HG03108 (cell line): ENCODE data around the gene PCNX3.

Source experiments
- ATAC-seq: cut with Tn5 transposase; IDR thresholded peaks from one replicate; pipeline ENCODE4 v1.9.1; 2021; ENCODE audit warnings: moderate library complexity; ENCODE audit not compliant: unreplicated experiment

Gene PCNX3

DNA sequence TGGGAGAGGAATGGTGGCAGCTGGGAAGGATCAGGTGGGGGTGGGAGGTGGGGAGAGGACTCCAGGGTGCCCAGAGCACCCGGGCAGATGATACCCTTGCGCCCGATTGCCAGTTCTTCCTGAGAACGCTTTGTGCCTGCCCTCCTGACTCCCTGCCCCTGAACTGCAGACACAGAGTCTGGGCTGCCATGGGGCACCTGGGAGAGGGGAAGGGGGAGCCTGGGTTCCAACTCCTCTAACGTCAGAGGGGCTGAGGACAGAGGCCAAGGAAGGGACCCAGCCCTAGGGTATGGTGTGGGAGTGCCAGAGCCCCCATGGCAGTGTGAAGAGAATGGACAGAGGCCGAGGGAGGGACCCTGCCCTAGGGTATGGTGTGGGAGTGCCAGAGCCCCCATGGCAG, 19.1 kb upstream of the PCNX3 start:
- ATAC-seq: no peak

DNA sequence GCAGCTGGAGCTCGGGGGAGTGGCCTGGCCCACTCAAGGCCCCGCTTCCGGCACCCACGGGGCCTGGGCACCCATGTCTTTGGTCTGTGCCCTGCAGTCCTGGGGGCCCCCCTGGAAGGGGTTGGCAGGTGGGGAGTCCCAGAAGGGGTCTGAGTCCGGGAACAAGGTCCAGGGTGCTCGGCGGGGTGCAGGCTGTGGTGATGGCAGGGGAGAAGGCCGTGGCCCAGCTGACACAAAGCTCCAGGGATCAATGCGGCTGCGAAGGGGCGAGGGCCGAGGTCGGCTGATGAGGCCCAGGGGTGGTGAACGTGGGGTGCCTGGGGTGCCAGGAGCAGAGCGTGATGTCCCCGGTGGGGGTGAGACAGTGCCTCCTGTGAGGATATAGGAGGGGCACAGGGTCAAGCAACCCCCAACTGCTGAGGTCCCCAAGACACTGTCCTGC, 17.3 kb upstream of the PCNX3 start:
- no peak for ATAC-seq

DNA sequence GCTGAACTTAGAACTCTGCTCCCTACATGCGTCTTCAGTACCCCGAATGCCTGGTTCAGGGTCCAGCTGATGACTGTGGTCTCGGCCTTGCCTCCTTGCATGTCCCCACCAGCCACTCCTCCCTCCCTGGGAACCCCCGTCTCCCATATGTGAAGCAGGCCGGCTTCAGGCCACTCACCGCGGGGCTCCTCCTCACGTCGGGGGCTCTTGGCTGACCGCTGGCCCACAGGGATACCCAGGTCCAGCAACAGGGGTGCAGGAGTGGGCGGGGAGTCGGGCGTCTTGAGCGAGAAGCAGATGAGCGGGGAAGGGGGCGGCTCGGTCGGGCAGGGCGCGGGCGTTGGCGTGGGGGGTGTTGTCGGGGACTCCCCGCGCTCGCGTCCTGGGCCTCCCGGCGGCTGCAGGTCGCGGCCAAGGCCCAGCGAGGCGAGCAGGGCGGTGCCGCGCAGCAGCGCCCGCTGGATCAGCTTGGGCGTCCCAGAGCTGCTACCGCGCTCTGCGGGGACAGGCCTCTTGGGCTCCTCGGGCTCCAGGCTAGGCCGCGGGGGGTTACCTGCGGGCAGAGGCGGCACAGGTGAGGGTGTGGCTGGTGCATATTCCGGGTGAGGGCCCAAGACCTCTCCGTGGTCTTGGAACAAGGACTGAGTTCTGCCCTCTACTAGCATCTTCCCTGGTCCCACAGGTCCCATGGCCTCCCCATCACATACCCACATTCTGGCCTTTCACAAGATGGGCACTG, 16.2 kb upstream of the PCNX3 start:
- ATAC-seq: no peak

DNA sequence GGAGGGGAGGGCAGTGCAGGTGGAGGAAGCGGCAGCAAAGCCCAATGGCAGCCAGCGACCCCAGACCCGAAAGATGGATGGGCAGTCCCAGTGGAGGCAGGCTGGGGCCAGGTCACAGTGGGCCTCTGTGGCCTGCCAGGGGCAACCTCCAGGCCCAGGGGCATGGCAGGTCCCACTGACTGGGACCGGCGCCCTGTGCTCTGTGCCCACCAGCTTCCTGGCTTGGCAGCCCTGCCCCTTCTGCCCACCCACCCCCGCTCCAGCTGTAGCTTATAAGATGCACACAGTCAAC, 15.7 kb upstream of the PCNX3 start:
- ATAC-seq: no peak

DNA sequence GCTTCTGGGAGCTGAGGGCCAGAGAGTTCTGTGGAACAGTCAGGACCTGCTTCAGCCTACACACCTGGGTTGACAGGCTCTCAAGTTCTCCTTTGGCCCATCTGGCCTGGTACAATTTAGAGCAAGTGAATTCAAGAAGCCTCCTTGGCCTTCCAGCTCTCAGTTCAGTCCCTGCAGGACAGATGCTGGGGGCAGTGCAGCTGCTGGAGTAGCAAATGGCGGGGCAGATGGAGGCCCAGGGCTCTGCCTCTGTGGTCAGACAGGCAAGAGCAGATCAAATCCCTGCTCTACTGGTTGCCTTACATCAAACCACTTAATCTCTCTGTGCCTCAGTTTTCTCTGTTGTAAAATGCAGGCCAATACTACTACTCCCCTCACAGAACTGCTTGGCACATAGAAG, 11.3 kb upstream of the PCNX3 start:
- no peak for ATAC-seq

DNA sequence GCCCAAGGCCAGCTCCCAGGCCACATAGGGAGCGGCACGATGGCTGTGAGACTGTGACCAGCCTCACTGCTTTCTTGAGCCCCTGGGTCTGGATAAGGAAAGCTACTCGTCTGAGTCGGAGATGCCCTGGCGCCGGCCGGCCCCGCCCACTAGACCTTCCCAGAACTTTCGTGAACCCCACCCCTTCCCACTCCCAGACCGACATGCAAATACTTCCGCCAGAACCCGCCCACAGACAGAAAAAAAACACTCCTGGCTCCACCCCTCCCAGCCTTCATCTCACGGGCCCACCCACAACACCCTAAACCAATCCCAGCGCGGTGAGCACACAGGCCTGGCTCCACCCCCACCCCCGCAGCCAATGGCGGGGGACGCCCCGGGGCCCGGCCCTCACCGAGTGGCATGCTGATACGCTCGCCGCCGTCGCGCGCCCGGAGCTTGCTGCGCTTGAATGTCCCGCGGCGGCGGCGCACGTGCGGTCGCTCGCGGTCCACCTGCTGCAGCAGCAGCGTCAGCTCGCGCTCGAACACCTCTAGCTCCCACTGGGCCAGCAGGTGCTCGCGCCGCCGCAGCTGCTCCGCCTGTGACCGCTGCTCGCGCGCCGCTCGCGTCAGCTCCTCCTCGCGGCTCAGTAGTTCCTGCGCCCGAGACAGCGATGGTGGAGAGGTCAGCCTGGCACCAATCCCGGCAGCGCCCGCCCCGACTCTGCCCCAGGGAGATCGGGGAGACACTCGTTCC, 8.5 kb upstream of the PCNX3 start:
- ATAC-seq: no peak

DNA sequence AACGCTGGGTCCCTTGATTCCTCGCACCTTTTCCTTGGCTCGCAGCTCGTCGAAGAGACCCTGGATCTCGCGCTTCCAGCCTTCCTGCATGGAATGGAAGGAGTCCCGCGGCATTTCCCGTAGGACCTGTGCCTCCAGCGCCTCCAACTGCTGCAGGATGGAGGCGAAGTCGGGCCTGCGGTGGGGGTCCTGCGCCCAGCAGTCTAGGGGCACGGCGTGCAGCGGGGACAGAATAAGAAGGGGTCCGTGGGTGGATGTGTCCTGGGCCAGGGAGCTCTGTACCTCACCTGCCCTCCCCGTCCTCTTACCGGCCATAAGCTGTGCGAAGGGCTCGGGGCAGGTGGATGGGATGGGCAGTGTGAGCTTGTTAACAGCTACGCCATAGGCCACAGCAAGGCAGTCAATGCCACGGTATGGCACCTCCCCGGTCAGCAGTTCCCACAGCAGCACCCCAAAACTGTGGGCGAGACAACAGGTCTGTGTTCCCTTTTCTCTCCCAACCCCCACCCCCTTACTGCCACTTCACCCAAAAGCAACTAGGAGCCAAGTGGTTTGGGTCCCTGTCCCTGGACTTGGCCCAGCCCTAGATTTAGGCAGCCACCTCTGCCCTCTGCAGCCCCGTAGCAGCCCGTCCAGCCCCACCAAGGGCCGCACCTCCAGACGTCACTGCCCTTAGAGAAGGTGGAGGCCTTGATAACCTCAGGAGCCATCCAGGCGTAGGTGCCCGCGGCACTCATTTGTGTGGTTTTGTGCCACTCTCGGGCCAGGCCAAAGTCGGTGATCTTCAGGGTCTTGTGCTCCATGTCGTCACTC, 7.8 kb upstream of the PCNX3 start:
- ATAC-seq: no peak

DNA sequence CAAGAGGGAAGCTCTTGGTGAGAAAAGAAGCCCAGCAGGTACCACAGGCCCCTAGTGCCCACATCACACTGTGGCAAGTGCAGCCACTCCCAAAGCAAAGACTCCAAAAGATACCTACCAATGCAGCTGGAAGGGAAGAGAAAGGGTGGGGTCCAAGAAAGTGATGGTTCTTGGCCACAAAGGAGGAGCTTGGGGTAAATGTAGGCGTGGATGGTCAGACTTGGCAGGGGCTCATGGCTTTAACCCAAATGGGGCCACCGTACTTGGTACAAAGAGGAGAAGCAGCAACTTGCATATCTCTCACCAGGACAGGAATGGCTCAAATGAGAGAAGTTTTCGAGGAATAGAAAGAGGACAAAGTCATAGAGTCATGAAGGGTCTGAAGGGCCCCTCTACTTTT, 6.3 kb upstream of the PCNX3 start:
- ATAC-seq: no peak

DNA sequence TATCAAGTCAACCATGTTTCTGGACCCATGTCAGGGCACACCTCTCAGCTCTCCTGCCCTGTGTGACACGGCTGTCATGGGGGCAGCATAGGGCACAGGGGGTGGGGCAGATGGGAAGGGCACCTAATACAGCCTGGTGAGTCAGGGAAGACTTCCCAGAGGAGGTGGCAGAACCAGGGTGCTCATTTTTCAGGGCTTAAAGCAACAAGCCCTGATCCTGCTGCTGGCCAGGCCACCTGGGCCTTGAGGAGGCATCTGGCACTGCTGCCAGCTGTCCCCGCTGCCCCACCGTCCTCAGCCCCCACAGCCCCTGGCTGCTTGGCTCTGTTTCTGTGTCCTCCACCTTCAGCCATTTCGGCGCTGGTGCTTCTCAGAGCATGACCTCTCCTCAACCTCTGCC, 5.9 kb upstream of the PCNX3 start:
- no peak for ATAC-seq

DNA sequence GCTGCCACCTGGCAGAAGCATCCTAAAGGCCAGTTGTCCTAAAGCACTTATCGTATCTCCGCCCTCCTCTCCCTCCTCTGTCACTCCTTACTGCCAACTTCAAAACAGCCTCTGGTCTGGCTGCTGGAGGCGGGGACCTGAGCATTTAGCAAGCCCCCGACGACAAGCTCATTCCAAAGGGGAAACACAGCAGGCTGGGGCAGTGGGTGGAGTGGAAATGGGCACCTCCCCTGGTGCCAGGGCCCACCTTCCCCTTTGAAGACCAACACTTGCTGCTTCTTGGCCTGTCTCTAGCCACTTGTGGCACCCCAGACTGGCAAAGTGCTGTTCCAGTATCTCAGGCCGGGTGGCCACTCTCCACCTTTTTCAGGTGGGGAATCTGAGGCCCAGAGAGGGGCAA, 5.2 kb upstream of the PCNX3 start:
- no peak for ATAC-seq

DNA sequence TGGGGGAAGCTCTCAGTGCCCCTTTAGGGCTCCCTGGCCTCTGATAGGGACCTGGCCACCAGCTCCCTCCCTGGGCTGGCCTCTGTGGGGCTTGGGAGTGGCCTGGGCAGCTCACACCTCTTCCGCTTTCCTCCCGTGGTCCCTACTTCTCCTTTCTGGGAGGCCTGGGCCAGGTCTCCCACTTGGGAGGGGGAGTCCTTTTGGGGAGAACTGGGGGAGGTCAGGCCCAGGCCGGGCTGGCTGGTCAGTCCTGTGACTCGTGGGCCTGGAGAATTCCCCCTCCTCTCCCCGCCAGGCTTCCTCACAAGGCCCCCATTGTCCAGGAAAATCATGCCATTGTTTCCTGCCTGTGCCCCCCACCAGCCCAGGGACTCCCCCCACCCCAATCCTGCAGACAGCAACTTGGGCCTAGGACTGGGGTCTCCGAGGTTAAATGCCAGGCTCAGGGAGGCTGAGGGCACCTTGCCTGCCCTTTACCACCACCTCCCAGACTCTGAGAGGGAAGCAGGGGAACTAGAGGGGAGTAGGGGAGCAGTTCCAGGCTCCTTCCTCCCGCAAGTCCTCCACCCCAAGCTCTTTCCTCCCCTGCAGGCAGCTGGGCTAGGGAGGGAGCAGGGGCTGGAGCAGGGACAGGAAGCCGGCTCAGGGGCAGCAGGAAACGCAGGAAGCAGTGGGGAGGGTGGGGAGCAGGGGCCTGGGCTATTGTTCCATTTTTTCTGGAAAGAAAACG, 4.4 kb upstream of the PCNX3 start:
- ATAC-seq: no peak

DNA sequence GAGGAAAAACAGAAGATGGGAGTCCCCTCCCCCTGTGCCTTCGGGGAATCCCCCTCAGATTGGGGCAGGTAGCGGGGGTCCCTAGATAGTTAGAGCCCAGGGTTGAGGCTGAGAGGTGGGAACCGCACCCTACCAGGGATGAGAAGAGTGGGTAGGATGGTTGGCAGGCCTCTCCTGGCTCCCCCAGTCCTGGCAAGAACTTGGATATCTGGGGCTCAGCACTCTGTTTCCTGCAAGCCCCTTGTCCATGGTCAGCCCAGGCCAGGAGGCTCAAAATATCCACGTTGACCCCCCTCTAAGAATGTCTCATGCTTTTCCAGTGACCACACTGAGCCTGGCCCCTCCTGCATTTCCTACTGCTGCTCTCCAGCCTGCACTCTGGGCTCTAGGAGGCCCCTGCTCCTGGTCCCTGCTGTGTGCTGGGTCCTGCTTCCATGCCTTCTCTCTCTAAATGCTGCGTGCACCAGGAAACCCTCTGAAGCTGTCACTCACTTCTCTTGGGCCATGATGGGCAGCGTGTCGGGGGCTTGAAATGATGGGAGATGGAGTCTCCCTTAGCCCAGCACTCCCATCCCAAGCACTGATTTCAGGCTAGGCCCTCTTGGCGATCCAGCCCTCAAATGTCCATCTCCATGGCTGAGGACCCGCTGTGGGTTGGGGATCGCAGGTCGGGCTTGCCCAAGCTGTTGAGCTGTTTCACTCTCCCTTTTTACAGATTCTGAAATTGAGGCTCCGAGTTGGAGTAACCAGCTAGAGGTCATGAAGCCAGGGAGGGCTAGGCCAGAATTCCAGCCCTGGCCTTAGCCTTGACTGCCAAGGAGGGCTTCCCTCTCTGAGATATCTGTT, 3.6 kb upstream of the PCNX3 start:
- no peak for ATAC-seq

DNA sequence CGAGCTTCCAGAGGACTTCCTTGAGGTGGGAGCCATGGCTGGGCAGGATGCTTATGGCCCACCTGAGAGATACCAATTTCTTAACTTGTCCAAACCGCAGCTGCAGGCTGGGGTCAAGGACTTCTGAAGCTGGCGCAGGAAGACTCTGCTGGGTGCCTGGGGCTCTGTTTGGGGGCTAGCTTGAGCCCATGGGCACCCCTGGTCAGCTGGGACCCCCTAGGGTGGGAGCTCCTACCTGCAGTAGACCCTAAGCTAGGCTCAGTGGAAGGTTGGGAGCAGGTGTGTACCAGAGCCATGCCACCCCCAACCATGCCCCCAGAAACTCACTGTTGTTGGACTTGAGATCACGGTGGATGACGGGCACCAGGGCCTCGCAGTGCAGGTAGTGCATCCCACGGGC, 2.9 kb upstream of the PCNX3 start:
- ATAC-seq: no peak

DNA sequence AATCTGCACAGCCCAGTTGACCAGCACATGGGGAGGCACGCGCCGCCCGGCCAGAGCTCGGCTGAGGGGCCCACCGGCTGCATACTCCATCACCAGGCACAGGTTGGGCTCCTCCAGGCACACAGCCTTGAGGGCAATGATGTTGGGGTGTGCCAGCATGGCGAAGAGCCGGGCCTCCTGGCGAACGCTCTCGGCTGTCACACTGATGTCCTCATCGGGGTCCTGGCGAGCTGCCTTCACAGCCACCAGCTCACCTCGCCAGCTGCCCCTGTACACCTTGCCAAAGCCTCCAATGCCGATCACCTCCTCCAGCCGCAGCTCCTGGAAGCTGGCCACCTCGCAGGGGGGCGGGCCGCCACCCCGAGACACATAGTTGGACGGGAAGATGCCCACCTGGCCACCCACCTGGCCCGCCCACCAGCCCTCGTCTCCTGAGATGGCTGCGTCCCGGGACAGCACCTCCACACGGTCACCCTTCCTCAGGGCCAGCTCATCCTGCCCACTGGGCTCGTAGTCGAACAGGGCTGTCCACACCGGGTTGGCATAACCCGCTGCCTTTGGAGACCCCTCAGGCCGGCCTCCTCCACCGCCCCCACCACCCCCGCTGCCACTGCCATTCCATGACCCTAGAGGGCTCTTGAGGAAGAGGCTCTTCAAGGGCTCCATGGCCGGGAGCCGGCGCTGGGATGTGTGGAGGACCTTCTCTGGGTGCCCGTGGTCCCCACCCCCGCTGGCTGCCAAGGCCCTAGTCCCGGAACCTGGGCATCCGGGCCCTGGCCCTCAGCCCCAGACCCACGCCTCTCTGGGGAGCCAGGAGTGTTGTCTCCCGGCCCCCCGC, 2.3 kb upstream of the PCNX3 start:
- no peak for ATAC-seq

DNA sequence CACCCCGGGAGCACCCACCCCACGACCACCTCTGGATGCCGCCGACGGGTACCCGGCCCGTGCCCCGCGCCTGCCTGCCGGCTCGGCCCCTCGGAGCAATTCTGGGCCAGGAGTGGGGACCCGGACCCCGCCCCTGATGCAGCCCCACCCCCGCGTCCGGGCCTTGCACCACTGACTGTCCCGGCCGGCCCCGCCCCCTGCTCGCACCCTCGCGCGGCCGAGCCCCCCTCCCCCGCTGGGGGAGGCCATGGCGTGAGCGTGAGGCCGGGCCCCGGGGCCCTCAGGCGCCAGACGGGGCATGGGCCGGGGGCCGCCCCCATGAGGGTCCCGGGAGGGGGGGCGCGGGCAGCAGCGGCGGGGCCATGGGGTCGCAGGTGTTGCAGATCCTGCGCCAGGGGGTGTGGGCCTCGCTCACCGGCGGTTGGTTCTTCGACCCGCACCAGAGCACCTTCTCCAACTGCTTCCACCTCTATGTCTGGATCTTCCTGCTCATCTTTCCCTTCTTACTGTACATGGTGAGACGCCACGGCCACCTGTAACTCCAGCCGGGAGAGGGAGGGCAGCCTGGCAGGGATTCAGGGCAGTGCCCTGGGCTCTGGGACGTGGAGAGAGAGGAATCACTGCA, 486 bp downstream of the PCNX3 start:
- ATAC-seq: peak; percentile 0

DNA sequence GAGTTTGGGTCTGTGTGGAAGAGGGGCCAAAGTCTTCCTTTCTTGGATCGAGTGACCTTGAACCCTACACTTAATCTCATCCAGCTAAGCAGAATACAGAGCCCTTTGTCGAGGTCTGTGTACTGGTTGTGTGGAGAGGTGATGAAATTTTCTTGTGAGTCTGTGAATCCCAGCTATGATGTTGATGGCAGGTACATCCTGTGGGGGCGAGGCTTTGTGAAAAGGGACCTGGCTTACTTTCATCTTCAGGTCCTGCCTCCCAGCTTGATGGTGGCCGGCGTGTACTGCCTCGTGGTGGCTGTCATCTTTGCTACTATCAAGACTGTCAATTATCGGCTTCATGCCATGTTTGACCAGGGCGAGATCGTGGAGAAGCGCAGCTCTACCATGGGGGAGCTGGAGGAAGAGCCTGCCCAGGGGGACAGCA, 1.0 kb downstream of the PCNX3 start:
- ATAC-seq: no peak

DNA sequence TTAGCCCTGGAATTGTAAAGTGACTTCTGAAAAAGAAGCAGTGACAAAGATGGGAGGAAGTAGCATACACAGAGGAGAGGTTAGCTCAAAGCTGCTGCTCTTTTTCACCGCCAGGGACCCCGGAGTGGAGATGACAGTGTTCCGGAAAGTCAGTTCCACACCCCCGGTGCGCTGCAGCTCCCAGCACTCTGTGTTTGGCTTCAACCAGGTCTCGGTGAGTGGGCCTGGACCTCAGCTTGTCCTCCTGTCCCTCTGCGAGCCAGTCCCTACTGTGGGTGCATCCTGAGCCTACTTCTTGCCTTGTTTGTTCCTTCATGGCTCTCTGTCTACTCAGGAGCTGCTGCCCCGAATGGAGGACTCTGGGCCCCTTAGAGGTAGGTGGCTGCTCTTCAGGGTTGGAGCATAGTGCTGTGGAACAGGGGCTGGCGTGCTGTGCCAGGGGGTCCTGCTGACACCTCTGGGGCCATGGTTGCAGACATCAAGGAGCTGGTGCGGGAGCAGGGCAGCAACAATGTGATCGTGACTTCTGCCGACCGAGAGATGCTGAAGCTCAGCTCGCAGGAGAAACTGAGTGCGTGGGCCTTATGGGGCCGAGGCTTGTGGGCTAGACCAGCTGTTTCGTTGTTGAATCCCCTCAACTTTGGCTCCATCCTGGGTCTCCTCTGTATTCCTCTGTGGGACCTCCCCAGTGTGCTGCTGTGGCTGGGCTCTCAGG, 1.7 kb downstream of the PCNX3 start:
- ATAC-seq: no peak

DNA sequence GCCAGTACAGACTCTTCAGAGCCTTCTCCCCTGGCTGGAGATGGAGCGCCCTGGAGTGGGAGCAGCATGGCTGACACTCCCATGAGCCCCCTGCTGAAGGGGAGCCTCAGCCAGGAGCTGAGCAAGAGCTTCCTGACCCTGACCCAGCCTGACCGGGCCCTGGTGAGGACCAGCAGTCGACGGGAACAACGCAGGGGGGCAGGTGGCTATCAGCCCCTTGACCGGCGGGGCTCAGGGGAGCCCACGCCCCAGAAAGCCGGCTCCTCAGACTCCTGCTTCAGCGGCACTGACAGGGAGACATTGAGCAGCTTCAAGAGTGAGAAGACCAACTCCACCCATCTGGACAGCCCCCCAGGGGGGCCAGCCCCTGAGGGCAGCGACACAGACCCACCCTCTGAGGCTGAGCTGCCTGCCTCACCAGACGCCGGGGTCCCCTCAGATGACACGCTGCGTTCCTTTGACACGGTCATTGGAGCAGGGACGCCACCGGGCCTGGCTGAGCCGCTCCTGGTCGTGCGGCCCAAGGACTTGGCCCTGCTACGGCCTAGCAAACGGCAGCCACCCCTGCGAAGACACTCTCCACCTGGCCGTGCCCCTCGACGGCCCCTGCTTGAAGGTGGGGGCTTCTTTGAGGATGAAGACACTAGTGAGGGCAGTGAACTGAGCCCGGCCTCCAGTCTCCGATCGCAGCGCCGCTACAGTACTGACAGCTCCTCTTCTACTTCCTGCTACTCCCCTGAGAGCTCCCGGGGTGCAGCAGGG, 2.6 kb downstream of the PCNX3 start:
- no peak for ATAC-seq
